ENCODE results near the gene SLC8B1. TPM values are rescaled to one million over a fixed set of nuclear protein-coding genes. Genes with fewer than 3 reads are reported as not detected.

Gene SLC8B1
- total and polyA plus RNA-seq, 9 of the 15 experiments (the other 6 are each of a cell fraction or from before 2014, with no cell fraction given): 0.86 to 34.1 (median 18.5) TPM

DNA sequence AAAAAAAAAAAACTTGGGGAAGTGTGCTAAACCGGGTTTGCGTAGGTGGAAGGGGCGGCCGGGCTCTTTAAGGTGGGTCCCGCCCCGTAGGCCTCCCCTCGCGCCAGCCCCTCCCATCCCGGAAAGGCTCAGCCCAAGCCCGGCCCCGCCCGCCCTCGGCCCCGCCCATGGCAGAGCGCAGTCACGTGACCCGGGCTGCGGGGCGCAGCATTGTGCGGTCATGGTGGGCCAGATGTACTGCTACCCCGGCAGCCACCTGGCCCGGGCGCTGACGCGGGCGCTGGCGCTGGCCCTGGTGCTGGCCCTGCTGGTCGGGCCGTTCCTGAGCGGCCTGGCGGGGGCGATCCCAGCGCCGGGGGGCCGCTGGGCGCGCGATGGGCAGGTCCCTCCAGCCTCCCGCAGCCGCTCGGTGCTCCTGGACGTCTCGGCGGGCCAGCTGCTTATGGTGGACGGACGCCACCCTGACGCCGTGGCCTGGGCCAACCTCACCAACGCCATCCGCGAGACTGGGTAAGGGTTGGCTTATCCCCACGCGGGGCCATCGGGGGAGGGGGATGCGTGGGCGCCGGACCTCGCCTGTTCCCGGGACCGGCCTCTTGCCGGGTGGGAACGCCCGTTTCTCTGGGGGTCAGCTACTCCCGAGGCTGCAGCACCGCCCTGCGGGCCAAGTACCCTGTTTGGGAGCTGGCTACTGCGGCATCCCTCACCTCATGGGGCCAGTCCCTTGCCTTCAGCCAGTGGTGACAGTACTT lies 23.6 kb upstream of the SLC8B1 start, which contains the start of gene PLBD2 (continued):
- TF ChIP-seq, protein P1, sequence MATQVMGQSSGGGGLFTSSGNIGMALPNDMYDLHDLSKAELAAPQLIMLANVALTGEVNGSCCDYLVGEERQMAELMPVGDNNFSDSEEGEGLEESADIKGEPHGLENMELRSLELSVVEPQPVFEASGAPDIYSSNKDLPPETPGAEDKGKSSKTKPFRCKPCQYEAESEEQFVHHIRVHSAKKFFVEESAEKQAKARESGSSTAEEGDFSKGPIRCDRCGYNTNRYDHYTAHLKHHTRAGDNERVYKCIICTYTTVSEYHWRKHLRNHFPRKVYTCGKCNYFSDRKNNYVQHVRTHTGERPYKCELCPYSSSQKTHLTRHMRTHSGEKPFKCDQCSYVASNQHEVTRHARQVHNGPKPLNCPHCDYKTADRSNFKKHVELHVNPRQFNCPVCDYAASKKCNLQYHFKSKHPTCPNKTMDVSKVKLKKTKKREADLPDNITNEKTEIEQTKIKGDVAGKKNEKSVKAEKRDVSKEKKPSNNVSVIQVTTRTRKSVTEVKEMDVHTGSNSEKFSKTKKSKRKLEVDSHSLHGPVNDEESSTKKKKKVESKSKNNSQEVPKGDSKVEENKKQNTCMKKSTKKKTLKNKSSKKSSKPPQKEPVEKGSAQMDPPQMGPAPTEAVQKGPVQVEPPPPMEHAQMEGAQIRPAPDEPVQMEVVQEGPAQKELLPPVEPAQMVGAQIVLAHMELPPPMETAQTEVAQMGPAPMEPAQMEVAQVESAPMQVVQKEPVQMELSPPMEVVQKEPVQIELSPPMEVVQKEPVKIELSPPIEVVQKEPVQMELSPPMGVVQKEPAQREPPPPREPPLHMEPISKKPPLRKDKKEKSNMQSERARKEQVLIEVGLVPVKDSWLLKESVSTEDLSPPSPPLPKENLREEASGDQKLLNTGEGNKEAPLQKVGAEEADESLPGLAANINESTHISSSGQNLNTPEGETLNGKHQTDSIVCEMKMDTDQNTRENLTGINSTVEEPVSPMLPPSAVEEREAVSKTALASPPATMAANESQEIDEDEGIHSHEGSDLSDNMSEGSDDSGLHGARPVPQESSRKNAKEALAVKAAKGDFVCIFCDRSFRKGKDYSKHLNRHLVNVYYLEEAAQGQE (IDR thresholded peaks at IDR 0.05; ENCODE audit: borderline replicate concordance): peak; percentile 96
- TF ChIP-seq, protein P1 (CRISPR knock-in tag; IDR thresholded peaks at IDR 0.05; ENCODE audit: low read depth): peak; percentile 93
- TF ChIP-seq ESRRB (CRISPR knock-in tag; IDR thresholded peaks at IDR 0.05; ENCODE audit: borderline replicate concordance): no peak
- TF ChIP-seq SAFB2 (IDR thresholded peaks at IDR 0.05; ENCODE audit: borderline replicate concordance, low read depth, low read length, severe bottlenecking): no peak
- TF ChIP-seq, protein P2, sequence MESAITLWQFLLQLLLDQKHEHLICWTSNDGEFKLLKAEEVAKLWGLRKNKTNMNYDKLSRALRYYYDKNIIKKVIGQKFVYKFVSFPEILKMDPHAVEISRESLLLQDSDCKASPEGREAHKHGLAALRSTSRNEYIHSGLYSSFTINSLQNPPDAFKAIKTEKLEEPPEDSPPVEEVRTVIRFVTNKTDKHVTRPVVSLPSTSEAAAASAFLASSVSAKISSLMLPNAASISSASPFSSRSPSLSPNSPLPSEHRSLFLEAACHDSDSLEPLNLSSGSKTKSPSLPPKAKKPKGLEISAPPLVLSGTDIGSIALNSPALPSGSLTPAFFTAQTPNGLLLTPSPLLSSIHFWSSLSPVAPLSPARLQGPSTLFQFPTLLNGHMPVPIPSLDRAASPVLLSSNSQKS (CRISPR knock-in tag; IDR thresholded peaks at IDR 0.05): no peak
- no peak for TF ChIP-seq ZNF785 (CRISPR knock-in tag; IDR thresholded peaks at IDR 0.05)
- no peak for TF ChIP-seq ZNF212 (CRISPR knock-in tag; IDR thresholded peaks at IDR 0.05)
- TF ChIP-seq ZNF445 (CRISPR knock-in tag; IDR thresholded peaks at IDR 0.05; ENCODE audit: low read depth): no peak
- no peak for TF ChIP-seq ZSCAN29 (IDR thresholded peaks at IDR 0.05)
- no peak for TF ChIP-seq KAT2B (IDR thresholded peaks at IDR 0.05; ENCODE audit: low read depth, low read length)
- TF ChIP-seq, protein P3, sequence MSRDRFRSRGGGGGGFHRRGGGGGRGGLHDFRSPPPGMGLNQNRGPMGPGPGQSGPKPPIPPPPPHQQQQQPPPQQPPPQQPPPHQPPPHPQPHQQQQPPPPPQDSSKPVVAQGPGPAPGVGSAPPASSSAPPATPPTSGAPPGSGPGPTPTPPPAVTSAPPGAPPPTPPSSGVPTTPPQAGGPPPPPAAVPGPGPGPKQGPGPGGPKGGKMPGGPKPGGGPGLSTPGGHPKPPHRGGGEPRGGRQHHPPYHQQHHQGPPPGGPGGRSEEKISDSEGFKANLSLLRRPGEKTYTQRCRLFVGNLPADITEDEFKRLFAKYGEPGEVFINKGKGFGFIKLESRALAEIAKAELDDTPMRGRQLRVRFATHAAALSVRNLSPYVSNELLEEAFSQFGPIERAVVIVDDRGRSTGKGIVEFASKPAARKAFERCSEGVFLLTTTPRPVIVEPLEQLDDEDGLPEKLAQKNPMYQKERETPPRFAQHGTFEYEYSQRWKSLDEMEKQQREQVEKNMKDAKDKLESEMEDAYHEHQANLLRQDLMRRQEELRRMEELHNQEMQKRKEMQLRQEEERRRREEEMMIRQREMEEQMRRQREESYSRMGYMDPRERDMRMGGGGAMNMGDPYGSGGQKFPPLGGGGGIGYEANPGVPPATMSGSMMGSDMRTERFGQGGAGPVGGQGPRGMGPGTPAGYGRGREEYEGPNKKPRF (IDR thresholded peaks at IDR 0.05; ENCODE audit: low read depth, low read length): no peak
- no peak for TF ChIP-seq ZNF551 (CRISPR knock-in tag; IDR thresholded peaks at IDR 0.05)
- TF ChIP-seq GATA2 (CRISPR knock-in tag; IDR thresholded peaks at IDR 0.05): no peak
- no peak for TF ChIP-seq ZNF77 (CRISPR knock-in tag; IDR thresholded peaks at IDR 0.05)

All from K562 (cell line).